Cardiac muscle cell (in vitro differentiated cells and primary cell): ENCODE measurements around the gene HCRT. TPM values are rescaled to one million over a fixed set of nuclear protein-coding genes. Genes with fewer than 3 reads are reported as not detected.
"Not testable (repeated sequence)": the region's sequence is repeated elsewhere in the genome, so short reads cannot be mapped to it uniquely, and the experiment has no call there.

Experiments
- DNase-seq, 2 donors: peaks; one replicate each; pipeline versions ENCODE4 v3.0.0 to v3.0.0-alpha.2; 2010 to 2017; ENCODE audit warnings: low read depth in 1 of 2, low spot score in 1 of 2
- H3K27ac ChIP-seq: fragments of 200-600 bp; sonication (generic); 2 replicates; pipeline ENCODE4 v1.5.1; 2016
- H3K27me3 ChIP-seq: fragments of 200-600 bp; sonication (generic); 2 replicates; pipeline ENCODE4 v1.6.0; 2016; ENCODE audit warnings: control low read depth
- H3K36me3 ChIP-seq: fragments of 200-600 bp; sonication (generic); 2 replicates; pipeline ENCODE4 v1.5.1; 2016; ENCODE audit warnings: control low read depth
- H3K4me1 ChIP-seq: fragments of 200-600 bp; sonication (generic); 2 replicates; pipeline ENCODE4 v1.8.1; 2017; ENCODE audit warnings: low read depth, mild to moderate bottlenecking, mixed run types
- H3K4me3 ChIP-seq: fragments of 200-600 bp; sonication (generic); 2 replicates; pipeline ENCODE4 v1.5.1; 2016; ENCODE audit warnings: mild to moderate bottlenecking
- H3K9me3 ChIP-seq: fragments of 200-600 bp; sonication (generic); 2 replicates; pipeline ENCODE4 v1.5.1; 2017; ENCODE audit warnings: low read depth, mild to moderate bottlenecking, control low read depth
- polyA plus RNA-seq: library from polyadenylated mRNA; unstranded; fragments of >200 nt; fragmentation: Nextera tagmentation; extraction: Ambion mirVana; gene quantifications from 2 replicates; pipeline ENCODE4 v1.2.1, GENCODE V29; 2016
- total RNA-seq: library from RNA; depleted of rRNA; stranded (reverse); fragments of >200 nt; gene quantifications from 2 replicates; pipeline ENCODE4 v1.2.3, GENCODE V29; 2016
- TF ChIP-seq, protein P1 (sequence below): IDR thresholded peaks from 2 replicates; pipeline ENCODE4 v1.5.1; 2012; ENCODE audit warnings: low read depth, mild to moderate bottlenecking, low read length

Gene HCRT
- total and polyA plus RNA-seq, 2 experiments from 2014 or later, result 1.3 TPM; not detected in 1

DNA sequence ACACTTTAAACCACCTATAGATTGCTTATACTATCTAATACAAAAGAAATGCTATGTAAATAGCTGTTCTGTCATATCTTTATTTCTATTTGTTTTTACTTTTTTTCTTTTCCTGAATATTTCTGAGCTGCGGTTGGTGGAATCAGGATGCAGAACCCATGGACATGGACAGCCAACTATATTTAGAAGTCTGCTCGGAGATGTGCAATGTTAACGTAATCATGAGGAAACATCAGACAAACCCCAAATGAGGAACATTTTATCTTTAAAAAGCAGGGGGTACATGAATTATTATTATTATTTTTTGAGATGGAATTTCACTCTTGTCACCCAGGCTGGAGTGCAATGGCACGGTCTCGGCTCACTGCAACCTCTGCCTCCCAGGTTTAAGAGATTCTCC is 40.4 kb upstream of the HCRT start:
- Histone ChIP-seq H3K36me3 (peaks cover 16% of the 10 kb centered on the region), H3K4me3 (no peak overlapping the region), H3K4me1 (no peaks in the 10 kb centered on the region), H3K27me3 (no peaks in the 10 kb centered on the region), H3K9me3 (no peaks in the 10 kb centered on the region), H3K27ac (no peak overlapping the region)
- TF ChIP-seq, protein P1, sequence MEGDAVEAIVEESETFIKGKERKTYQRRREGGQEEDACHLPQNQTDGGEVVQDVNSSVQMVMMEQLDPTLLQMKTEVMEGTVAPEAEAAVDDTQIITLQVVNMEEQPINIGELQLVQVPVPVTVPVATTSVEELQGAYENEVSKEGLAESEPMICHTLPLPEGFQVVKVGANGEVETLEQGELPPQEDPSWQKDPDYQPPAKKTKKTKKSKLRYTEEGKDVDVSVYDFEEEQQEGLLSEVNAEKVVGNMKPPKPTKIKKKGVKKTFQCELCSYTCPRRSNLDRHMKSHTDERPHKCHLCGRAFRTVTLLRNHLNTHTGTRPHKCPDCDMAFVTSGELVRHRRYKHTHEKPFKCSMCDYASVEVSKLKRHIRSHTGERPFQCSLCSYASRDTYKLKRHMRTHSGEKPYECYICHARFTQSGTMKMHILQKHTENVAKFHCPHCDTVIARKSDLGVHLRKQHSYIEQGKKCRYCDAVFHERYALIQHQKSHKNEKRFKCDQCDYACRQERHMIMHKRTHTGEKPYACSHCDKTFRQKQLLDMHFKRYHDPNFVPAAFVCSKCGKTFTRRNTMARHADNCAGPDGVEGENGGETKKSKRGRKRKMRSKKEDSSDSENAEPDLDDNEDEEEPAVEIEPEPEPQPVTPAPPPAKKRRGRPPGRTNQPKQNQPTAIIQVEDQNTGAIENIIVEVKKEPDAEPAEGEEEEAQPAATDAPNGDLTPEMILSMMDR, result no peak
- no peak for DNase-seq

DNA sequence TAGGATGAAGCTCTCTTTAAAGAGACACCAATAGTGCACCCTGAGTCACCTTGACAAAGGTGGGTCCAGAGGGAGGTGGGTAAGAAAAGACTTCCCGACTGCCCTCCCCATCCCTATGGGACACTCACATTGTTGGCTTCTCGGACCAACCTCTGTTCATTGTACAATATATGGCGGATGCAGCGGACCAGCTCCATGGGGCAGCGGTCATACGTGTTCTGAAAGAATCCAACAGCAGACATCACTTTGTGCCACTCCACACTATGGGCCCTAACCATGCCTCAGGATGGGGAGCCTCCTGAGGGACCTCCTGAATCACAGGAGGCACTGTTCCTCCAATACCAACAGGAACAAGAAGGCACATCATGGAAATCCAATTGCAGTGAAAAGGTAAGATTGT is 39.4 kb upstream of the HCRT start:
- Histone ChIP-seq H3K36me3 (peaks cover 16% of the 10 kb centered on the region), H3K4me3 (no peak overlapping the region), H3K27me3 (no peaks in the 10 kb centered on the region), H3K9me3 (no peaks in the 10 kb centered on the region), H3K4me1 (no peaks in the 10 kb centered on the region), H3K27ac (no peak overlapping the region)
- TF ChIP-seq, protein P1, result no peak
- no peak for DNase-seq

DNA sequence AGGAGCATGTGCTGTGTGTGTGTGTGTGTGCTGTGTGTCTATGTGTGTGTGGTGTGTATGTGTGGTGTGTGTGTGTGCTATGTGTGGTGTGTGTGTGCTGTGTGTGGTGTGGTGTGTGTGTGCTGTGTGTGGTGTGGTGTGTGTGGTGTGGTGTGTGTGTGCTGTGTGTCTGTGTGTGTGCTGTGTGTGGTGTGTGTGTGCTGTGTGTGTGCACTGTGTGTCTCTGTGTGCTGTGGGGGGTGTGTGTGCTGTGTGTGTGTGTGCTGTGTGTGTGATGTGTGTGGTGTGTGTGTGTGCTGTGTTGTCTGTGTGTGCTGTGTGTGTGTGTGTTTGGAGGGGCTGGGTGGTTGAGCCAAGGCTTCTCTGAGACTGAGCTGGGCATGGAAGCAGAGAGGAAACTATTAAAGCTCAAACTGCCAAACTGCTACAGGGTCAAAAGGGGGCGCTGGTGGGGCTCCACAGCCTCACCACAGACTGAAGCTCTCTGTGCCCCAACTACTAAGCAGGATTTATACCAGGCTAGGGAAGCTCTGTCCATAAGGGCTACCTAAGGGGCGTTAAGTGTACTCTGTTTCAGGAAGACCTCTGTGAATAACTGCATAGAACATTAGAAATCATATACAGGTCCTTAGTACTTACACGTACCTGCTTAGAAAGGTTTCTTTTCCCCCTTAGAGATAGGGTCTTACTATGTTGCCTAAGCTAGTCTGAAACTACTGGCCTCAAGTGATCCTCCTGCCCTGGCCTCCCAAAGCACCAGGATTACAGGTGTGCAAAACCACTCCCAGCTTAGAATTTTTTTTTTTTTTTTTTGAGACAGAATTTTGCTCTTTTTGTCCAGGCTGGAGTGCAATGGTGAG is 36.9 kb upstream of the HCRT start:
- Histone ChIP-seq H3K4me1 (no peaks in the 10 kb centered on the region), H3K9me3 (no peaks in the 10 kb centered on the region), H3K27me3 (no peaks in the 10 kb centered on the region), H3K36me3 (peaks cover 18% of the 10 kb centered on the region), H3K4me3 (no peak overlapping the region), H3K27ac (no peak overlapping the region)
- TF ChIP-seq, protein P1, result peak; percentile 79
- peak; percentile 60 to 78 for DNase-seq

DNA sequence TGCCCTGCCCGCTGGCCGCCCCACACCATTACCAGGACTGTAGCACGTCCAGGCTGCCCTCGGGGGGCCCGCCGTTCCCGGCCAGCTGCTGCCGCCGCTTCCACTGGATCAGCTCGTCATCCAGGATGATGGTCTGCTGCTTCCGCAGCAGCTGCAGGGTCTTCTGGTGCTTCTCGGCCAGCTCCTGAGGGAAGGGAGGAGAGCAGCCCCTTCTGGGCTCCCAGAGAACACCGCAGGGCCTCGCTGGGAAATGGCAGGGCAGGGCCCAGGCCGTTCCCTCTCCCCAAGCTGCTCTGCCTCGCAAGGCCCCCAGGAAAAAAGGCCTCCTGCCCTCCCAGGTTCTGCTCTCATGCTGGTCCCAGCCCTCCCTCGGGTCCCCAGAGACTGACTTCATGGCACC is 34.0 kb upstream of the HCRT start:
- H3K27ac ChIP-seq, H3K4me3 ChIP-seq, H3K4me1 ChIP-seq, H3K9me3 ChIP-seq, H3K27me3 ChIP-seq, DNase-seq: not testable (repeated sequence)
- peaks cover 33% of the 10 kb centered on the region for H3K36me3 ChIP-seq

DNA sequence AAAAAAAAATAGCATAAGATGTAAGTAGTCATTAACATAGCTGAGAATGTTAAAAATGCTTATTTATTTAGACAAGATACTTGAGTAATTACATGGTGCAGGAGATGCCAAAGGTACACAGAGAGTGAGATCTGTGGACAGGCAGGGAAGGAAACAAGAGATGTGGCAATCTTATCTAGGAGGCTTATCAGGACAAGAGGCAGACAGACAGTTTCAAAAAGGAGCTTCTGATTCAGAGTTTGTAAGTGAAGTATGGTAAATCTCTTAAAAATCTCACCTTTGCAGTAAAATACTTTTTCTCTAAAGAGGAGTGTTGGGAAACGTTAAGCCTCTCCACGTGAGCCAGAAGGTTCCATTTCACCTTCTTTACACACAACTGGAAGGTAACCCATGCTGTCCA is 28.9 kb upstream of the HCRT start:
- H3K36me3 ChIP-seq, result peaks cover 50% of the 10 kb centered on the region
- no peaks in the 10 kb centered on the region for H3K27me3 ChIP-seq
- no peaks in the 10 kb centered on the region for H3K4me1 ChIP-seq
- DNase-seq, result no peak
- no peak overlapping the region for H3K4me3 ChIP-seq
- TF ChIP-seq, protein P1, result no peak
- peak overlapping the region; percentile 35 for H3K27ac ChIP-seq
- H3K9me3 ChIP-seq, result no peaks in the 10 kb centered on the region

DNA sequence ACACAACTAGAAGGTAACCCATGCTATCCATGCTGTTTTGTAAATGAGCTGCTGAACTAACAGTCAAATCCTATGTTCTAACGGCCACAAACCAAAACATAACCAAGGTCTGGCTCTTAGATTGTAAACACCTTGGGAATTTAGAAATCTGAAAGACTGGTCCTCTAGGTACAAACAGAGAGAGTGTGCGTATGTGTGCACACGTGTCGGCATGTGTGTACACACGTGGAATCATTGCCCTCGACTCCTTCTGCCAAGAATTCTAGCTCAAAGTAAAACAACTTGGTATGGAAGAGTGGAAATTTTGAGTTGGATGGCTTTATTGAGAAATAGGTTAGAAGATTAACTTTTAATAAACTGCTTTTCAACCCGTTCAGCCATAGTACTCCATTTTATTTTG is 27.1 kb upstream of the HCRT start:
- H3K4me3 ChIP-seq, result no peak overlapping the region
- no peaks in the 10 kb centered on the region for H3K9me3 ChIP-seq
- TF ChIP-seq, protein P1, result no peak
- H3K27ac ChIP-seq, result no peak overlapping the region
- DNase-seq, result no peak
- no peaks in the 10 kb centered on the region for H3K4me1 ChIP-seq
- H3K27me3 ChIP-seq, result no peaks in the 10 kb centered on the region
- H3K36me3 ChIP-seq, result peaks cover 58% of the 10 kb centered on the region

DNA sequence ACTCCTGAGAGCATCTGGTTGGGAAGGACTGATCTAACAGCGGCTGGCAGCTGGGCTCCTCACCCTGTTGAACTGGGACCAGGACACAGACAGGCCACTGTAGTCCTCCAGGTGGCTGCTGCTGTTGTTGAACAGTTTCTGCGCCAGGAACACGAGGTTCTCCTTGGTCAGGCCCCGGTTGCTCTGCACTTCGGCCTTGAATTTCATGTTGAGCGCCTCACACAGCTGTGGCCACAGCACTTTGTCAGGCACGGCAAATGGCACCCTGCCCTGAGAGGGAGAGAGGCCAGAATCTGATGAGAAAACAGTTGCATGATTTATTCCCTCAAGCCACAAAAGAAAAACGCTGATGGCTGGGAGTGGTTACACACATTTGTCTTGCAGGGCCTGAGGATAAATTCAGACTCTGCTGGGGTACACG is 26.7 kb upstream of the HCRT start:
- not testable (repeated sequence) for H3K27ac ChIP-seq
- peaks cover 58% of the 10 kb centered on the region for H3K36me3 ChIP-seq

More for the DNA sequence above, 26.7 kb upstream of the HCRT start:
- DNase-seq, result peak in 1 of 2 donors; percentile 34
- not testable (repeated sequence) for H3K4me3 ChIP-seq, H3K27me3 ChIP-seq, H3K9me3 ChIP-seq, H3K4me1 ChIP-seq
